ENCODE measurements around the gene SLC37A1.

Gene SLC37A1

DNA sequence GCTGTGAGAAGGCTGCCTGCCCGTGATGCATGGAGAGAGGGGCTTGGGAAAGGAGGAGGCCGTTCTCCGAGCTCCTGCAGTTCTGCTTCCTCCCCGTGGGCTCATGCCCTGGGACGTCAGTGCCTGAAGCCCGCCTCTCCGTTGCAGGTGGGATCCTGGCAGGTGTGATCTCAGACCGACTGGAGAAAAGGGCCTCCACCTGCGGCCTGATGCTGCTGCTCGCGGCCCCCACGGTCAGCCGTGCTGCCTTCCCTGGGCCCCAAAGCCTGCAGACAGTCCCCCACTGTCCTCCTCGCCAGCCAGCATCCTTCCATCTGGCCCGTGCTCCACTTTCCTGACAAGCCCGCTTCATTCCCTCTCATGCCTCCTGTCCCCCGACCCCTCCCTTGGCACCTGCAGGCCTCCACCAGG lies 50.9 kb downstream of the SLC37A1 start:
- no peak for DNase-seq

GRCh38 chr21:42565206-42565810 lies 51.7 kb downstream of the SLC37A1 start:
- no peak for DNase-seq

DNA sequence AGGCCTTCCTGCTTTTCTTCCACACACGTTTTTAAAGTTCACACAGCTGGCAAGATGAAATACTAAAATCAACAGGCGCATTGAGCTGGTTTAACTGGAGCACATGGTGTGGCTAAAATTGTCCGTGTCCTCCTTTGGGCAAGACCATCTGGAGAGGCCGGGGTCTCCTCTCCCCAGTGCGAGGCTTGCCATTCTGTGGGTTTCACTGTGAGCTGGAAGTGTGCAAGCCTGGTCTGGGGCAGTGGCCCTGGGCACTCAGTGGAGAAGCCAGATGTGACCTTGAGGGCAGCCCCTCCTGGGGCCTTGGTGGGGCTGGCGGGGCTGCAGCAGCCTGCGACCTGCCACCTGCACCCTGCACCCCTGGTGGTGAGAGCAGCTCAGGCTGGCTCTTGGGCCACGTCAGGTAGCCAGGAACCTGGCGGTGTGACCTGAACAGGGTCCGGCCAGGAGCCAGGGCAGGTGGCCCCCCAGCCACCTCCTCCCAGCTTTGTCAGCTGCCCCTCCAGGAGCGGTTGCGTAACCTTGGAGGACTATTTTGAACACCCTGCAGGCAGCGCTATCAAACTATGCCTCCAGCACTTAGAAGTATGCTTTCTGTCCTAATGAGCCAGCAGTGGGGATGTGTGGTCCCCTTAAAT lies 52.4 kb downstream of the SLC37A1 start:
- DNase-seq: no peak

- DNase-seq: peak; percentile 46
These were observed 53.0 kb downstream of the SLC37A1 start for GRCh38 chr21:42566524-42567213.

DNA sequence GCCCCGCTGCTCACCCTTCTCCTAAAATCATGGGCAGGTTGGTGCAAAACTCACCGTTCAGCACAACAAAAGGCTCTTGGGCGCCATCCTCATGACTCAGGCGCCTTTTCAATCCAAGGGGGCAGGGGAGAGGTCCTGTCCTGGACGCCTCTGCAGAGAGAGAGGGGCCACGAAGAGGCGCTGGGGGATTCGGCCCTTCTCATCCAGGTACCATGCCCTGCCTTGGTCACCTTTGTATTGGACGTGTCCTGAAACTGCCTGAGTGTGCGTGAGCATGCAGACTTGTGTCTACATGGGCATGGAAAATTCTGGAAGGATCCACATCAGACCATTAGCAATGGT lies 53.5 kb downstream of the SLC37A1 start:
- no peak for DNase-seq

DNA sequence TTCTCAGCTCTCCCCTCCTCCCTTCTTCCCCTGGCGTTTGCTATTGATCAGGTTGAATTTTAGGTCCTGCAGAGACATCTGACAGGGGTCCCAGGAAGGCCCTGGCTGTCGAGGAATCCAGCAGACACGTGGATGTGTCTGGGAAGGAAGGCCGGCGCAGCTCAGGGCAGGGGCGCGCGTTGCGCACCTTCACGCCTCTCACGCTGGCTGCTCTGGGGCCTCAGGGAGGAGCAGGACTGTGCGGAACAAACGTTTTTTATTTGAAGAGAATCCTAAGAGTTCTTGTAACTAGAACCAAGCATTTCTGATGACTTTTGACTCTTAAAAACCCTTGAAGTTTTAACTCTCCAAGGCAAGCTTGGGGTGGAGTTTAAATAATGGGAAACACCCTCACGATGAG lies 54.2 kb downstream of the SLC37A1 start:
- DNase-seq: peak; percentile 61

DNA sequence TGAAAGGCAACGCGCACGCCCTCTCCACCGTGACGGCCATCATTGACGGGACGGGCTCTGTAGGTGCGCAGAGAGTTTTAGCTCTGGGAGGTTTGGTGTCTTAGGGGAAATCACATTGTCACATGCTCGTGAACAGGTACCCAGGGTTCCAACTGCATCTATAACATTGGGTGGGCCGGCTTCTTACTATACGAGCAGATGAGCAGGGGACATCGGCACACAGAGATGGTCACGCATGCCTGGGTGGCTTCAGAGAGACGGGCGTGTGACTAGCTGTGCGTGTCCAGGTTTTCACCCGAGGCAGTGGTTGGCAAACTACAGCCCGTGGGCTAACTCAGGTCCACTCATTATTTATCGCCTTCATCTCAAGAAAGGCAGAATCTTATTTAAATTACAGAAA lies 54.7 kb downstream of the SLC37A1 start:
- no peak for DNase-seq

DNA sequence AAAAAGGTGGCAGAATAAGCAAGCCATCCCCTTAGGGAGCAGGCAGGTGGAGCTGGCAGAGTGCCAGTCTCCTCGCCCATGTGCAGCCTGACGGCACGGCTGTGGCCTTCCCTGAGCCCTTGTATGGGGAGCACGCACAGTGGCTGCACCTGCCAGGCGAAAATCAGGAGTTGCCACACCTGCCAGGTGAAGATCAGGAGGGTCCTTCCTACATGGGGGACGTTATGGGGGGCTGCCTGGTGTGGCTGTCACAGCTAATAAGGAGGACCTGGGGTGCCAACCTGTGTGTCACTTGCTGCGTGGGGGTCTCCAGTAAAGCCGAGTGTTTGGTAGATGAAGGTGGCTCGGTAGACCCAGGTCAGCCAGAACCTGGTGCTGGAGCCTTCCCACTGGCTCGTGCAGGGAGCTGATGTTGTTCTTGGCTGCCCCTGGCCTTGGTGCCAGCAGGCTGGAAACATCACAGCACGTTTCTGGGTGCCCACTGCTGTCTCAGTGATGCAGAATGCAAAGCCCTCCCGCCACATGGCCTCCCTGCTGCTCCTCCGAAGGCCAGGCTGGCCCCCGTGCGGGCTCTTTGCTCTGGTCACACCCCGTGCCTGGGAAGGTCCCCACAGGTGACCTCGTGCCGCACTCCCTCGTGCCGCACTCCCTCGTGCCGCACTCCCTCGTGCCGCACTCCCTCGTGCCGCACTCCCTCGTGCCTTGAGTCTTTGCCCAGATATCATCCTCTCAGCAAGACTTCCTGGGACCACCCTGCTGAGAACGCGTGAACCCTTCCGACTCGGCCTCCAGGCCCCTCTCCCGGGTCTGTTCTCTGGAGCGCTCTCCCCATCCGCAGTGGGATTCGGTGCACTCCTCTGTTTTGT lies 55.4 kb downstream of the SLC37A1 start:
- DNase-seq: peak; percentile 87

DNA sequence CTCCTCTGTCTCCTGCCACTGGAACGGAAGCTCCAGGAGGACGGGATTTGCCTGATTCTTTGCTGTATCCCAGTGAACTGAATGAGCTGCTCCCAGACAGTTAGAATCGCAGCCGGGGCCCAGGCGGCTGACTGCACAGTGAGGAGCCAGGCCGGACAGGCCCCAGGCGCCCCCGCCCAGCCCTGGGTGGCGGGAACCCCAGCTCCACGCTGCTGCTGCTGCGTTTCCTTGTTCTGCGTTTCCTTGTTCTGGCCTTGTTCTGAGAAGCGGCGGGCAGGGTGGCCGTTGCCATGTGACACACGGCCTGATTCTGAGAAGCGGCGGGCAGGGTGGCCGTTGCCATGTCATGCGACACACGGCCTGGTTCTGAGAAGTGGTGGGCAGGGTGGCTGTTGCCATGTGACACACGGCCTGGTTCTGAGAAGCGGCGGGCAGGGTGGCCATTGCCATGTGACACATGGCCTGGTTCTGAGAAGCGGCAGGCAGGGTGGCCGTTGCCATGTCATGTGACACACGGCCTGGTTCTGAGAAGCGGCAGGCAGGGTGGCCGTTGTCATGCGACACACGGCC lies 56.2 kb downstream of the SLC37A1 start:
- DNase-seq: no peak

DNA sequence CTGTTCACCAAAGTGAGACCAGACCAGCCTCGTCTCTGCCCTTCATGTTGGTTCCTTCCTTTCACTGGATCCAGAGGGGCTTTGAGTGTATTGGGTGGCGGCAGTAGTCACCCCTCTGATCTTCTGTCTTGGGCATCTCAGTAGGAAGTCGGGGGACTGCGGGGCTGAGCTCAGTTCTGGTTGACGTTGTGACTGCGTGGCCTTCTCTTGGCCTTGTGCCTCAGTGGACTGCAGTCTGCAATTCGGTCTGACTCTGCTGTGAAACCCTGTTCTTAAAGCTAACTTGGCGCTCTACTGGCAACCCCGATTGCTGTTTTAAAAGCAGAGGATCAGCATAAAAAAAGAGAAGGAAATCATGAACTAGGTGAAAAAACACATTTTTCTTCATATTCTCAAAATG lies 56.7 kb downstream of the SLC37A1 start:
- no peak for DNase-seq

GRCh38 chr21:42570841-42571387 lies 57.3 kb downstream of the SLC37A1 start:
- no peak for DNase-seq

DNA sequence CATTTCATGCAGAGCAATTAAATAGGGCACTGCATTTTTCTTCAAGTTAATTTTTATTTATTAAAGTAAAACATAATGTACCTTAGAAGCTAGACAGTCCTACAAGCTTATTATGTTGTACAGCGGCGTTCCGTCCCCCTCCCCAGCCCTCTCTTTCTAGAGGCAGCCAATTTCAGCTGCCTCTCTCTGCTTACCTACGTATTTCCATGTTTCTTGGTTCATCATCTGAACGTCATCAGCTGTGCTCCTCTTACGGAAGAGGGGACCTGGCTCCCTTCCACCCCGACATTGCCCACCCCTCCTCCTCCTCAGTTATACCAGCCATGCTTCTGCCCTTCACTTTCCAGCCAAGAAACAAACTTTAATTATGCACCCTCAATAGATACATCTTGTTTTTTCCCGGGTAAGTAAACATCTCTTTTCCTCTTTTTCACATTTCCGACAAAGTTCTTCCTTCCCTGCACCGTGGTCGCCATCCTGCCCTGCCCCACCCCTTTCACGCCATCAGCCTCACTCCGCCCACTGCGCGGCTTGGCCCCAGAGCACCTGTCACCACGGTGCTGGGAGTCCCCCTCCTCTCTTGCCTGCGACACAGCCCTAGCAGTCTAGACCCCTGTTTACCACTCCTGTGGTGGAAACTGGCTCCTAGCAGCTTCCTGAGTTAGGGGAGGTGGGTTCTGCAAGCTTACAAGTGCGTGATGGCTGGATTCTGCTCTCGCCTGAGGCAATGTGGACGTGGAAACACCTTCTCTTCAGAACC lies 57.9 kb downstream of the SLC37A1 start:
- DNase-seq: no peak

GRCh38 chr21:42572906-42573495 lies 59.3 kb downstream of the SLC37A1 start:
- no peak for DNase-seq

GRCh38 chr21:42574234-42575027 lies 60.8 kb downstream of the SLC37A1 start:
- no peak for DNase-seq

DNA sequence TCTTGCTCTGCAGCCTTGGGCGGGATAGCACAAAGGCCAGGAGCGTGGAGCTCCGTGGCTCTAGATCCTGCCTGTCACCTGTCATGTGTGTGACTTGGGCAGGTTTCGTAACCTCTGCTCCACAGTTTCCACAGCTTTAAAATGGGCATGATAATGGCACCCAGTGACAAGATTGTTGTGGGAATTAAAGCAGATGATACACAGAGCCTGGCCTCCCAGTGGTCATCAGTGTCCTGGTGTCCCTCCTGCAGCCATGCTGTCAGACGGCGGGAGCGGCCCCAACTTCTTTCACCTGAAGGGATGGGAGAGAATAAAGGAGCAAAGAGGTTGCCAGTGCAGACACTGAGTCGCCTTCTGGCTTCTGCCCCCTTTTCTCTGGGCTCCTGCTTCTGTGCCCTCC lies 61.5 kb downstream of the SLC37A1 start:
- DNase-seq: no peak

- no peak for DNase-seq
These were observed 63.0 kb downstream of the SLC37A1 start for GRCh38 chr21:42576639-42577038.

GRCh38 chr21:42578034-42578433 lies 64.4 kb downstream of the SLC37A1 start:
- no peak for DNase-seq

DNA sequence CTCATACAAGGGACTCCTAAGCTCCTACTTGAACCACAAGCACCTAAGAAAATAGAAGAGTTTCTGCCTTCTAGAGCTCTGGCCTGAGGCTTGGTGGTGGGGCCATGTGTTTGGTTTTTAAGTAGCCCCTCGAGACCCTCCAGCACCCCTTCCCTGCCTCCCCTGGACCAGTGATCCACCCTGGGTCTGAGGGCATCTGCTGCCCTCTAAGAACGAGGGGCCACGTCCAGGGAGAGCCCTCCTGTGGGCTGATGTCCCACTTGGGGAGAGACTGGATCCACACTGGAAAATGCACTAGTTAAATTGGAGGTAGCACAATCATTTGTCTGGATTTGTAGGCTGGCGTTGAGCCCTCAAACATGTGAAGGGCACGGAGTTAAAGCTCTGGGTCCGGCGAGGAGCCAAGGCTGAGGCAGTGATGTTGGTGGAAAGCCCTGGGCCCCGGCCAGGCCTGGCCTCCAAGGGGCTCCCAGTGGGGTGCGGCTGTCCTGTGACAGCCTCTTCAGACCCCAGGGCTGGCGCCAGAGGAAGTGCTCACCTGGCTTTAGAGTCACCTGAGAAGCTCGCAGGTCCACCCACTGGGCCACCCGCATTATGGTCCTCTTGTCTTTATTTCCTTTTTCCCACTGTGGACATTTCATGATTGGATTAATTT lies 65.2 kb downstream of the SLC37A1 start:
- DNase-seq: peak; percentile 51

DNA sequence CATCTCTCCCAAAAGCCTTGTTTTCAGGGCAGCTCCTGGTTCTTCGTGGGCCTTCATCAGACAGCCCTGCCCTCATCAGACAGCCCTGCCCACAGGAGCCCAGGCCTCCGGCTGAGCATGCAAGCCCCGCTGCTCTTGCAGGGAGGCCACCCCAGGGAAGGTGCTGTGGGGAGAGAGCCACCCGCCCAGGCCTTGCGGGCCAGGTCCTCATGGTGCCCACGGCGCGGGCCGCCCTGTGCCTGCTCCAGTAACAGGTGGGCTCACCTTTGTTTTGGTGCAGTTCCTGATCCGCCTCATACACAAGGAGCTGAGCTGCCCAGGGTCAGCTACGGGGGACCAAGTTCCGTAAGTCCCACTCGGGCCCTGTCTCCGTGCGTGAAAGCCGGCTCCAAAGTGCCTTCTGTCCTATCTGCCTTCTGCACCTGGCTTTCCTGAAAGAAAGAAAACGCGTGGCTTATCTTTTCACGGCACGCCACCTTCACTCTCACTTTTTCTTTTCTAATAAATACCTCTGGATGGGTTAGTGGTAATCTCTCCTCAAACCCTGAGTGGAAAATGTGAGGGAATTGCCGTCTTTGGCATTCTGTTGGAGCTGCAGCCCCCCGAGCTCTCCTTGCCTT lies 65.9 kb downstream of the SLC37A1 start:
- DNase-seq: no peak

Measured in DMS79 treated with DMSO at 0.1 percent for 48 hours (cell line).